ENCODE data around the gene TTC16. TPM values are rescaled to one million over a fixed set of nuclear protein-coding genes. Genes with fewer than 3 reads are reported as not detected.

The TTC16 gene
- polyA plus RNA-seq, 1 donor from 2014 or later, result 0.11 TPM

DNA sequence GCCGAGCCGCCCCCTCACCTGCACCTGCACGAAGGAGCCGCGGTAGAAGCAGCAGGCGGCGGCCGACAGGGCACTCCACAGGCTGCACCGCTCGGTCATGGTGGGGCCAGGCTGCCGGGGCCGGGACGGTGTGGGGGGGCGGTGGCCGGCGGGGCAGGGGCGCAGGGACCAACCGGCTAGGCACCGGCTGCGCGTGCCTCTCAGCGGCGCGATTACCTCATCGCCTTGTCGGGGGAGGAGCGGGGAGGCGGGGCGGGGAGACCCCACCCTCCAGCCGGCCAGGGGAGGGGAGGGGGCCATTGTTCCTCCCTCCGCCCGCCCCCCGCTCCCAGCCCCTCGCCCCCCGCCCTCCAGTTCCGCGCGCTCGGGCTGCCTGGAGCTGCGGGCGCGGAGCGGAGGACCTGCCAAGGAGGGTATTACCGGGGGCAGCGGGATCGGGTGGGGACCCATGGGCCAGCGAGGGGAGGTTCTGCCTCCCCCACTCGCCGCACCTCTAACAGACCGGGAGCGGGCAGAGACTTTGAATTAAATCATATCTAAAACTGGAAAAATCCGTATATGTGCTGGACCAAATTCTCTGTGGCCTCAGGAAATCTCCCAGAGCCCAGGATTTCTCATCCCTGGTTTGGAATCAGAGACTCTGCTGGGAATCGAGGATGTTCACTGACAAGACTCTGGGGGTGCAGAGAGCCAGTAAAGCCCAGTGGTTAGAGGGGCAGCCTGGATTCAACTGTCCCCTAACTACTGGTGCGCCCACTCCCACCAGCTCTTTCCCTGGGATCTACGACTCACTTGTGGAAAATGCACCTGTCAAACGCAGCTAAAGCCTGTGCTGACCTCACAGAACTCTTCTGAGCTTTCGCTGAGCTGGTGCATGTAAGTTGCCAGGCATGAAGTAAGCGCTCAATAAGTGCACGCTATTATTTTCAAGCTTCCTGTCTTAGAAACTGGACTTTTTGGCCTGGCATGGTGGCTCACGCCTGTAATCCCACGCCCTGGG, 39.5 kb downstream of the TTC16 start:
- H3K4me3 ChIP-seq (ENCODE audit: low read length), result peak overlapping the region; percentile 100
- H3K79me2 ChIP-seq (replicated peaks; ENCODE audit: insufficient read depth, low read length), result peaks cover 26% of the 10 kb centered on the region
- no peaks in the 10 kb centered on the region for H3K36me3 ChIP-seq (ENCODE audit: insufficient read depth, low read length)
- H3K9ac ChIP-seq (ENCODE audit: low read length), result peak overlapping the region; percentile 100
- peak overlapping the region; percentile 60 for H2AFZ ChIP-seq (ENCODE audit: low read depth, low read length)
- H3K9me2 ChIP-seq (ENCODE audit: insufficient read depth, low read length), result no peaks in the 10 kb centered on the region
- no peaks in the 10 kb centered on the region for H3K9me3 ChIP-seq (ENCODE audit: low read length)
- no peaks in the 10 kb centered on the region for H4K20me1 ChIP-seq (ENCODE audit: insufficient read depth)
- H3K27ac ChIP-seq (ENCODE audit: low read length), result peak overlapping the region; percentile 98
- no peaks in the 10 kb centered on the region for H3F3A ChIP-seq (ENCODE audit: insufficient read depth, low read length, poor library complexity, severe bottlenecking)
- peak overlapping the region; percentile 70 for H3K4me2 ChIP-seq (ENCODE audit: low read length)
- TF ChIP-seq, protein P1, sequence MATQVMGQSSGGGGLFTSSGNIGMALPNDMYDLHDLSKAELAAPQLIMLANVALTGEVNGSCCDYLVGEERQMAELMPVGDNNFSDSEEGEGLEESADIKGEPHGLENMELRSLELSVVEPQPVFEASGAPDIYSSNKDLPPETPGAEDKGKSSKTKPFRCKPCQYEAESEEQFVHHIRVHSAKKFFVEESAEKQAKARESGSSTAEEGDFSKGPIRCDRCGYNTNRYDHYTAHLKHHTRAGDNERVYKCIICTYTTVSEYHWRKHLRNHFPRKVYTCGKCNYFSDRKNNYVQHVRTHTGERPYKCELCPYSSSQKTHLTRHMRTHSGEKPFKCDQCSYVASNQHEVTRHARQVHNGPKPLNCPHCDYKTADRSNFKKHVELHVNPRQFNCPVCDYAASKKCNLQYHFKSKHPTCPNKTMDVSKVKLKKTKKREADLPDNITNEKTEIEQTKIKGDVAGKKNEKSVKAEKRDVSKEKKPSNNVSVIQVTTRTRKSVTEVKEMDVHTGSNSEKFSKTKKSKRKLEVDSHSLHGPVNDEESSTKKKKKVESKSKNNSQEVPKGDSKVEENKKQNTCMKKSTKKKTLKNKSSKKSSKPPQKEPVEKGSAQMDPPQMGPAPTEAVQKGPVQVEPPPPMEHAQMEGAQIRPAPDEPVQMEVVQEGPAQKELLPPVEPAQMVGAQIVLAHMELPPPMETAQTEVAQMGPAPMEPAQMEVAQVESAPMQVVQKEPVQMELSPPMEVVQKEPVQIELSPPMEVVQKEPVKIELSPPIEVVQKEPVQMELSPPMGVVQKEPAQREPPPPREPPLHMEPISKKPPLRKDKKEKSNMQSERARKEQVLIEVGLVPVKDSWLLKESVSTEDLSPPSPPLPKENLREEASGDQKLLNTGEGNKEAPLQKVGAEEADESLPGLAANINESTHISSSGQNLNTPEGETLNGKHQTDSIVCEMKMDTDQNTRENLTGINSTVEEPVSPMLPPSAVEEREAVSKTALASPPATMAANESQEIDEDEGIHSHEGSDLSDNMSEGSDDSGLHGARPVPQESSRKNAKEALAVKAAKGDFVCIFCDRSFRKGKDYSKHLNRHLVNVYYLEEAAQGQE (IDR thresholded peaks at IDR 0.05; ENCODE audit: borderline replicate concordance), result peak; percentile 46
- TF ChIP-seq RAD21 (conservative IDR thresholded peaks at IDR 0.05), result peak; percentile 46
- no peak for TF ChIP-seq EZH2 (IDR thresholded peaks at IDR 0.05; ENCODE audit: borderline replicate concordance, insufficient read depth, low read length, poor library complexity, severe bottlenecking)
- TF ChIP-seq SMC3 (conservative IDR thresholded peaks at IDR 0.05; ENCODE audit: poor library complexity), result no peak
- peak; percentile 85 for TF ChIP-seq TAF1 (IDR thresholded peaks at IDR 0.05; ENCODE audit: low read depth)
- TF ChIP-seq EP300 (conservative IDR thresholded peaks at IDR 0.05; ENCODE audit: poor library complexity, severe bottlenecking), result no peak
- TF ChIP-seq, protein P2, sequence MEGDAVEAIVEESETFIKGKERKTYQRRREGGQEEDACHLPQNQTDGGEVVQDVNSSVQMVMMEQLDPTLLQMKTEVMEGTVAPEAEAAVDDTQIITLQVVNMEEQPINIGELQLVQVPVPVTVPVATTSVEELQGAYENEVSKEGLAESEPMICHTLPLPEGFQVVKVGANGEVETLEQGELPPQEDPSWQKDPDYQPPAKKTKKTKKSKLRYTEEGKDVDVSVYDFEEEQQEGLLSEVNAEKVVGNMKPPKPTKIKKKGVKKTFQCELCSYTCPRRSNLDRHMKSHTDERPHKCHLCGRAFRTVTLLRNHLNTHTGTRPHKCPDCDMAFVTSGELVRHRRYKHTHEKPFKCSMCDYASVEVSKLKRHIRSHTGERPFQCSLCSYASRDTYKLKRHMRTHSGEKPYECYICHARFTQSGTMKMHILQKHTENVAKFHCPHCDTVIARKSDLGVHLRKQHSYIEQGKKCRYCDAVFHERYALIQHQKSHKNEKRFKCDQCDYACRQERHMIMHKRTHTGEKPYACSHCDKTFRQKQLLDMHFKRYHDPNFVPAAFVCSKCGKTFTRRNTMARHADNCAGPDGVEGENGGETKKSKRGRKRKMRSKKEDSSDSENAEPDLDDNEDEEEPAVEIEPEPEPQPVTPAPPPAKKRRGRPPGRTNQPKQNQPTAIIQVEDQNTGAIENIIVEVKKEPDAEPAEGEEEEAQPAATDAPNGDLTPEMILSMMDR (IDR thresholded peaks at IDR 0.05; ENCODE audit: poor library complexity, severe bottlenecking), result no peak
- peak; percentile 50 for TF ChIP-seq MXI1 (conservative IDR thresholded peaks at IDR 0.05; ENCODE audit: poor library complexity, severe bottlenecking)
- TF ChIP-seq POLR2AphosphoS5 (IDR thresholded peaks at IDR 0.05), result peak; percentile 98
- no peaks in the 10 kb centered on the region for H3K27me3 ChIP-seq (ENCODE audit: insufficient read depth, low read depth, low read length)

DNA sequence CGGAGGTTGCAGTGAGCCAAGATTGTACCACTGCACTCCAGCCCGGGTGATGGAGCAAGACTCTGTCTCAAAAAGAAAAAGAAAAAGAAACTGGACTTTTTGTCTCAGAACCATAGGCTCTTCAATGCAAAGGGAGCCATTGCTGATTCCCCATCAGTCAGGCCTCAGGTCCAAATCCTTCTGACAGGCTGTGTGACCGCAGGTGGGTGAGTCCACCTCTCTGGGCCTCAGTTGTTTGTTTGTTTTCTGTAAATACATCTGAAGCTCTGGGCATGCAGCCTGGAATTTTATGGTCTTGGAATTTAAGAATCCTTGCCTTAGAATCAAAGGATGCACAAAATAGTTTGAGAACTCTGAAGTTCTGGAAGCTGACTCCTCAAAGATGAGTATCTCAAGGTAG, 40.4 kb downstream of the TTC16 start:
- Histone ChIP-seq H4K20me1 (ENCODE audit: insufficient read depth) (no peaks in the 10 kb centered on the region), H3K9ac (ENCODE audit: low read length) (peak overlapping the region; percentile 100), H3K9me3 (ENCODE audit: low read length) (no peaks in the 10 kb centered on the region), H3K27ac (ENCODE audit: low read length) (no peak overlapping the region), H3F3A (ENCODE audit: insufficient read depth, low read length, poor library complexity, severe bottlenecking) (no peaks in the 10 kb centered on the region), H3K4me2 (ENCODE audit: low read length) (no peak overlapping the region), H3K36me3 (ENCODE audit: insufficient read depth, low read length) (no peaks in the 10 kb centered on the region), H2AFZ (ENCODE audit: low read depth, low read length) (no peak overlapping the region), H3K27me3 (ENCODE audit: insufficient read depth, low read depth, low read length) (no peaks in the 10 kb centered on the region), H3K79me2 (replicated peaks; ENCODE audit: insufficient read depth, low read length) (peaks cover 26% of the 10 kb centered on the region), H3K4me3 (ENCODE audit: low read length) (peak overlapping the region; percentile 100), H3K9me2 (ENCODE audit: insufficient read depth, low read length) (no peaks in the 10 kb centered on the region)
- TF ChIP-seq TAF1 (IDR thresholded peaks at IDR 0.05; ENCODE audit: low read depth) (no peak), RAD21 (conservative IDR thresholded peaks at IDR 0.05) (no peak), EP300 (conservative IDR thresholded peaks at IDR 0.05; ENCODE audit: poor library complexity, severe bottlenecking) (no peak), MXI1 (conservative IDR thresholded peaks at IDR 0.05; ENCODE audit: poor library complexity, severe bottlenecking) (no peak), SMC3 (conservative IDR thresholded peaks at IDR 0.05; ENCODE audit: poor library complexity) (no peak), POLR2AphosphoS5 (IDR thresholded peaks at IDR 0.05) (no peak), EZH2 (IDR thresholded peaks at IDR 0.05; ENCODE audit: borderline replicate concordance, insufficient read depth, low read length, poor library complexity, severe bottlenecking) (no peak)
- TF ChIP-seq, protein P1 (IDR thresholded peaks at IDR 0.05; ENCODE audit: borderline replicate concordance), result no peak
- TF ChIP-seq, protein P2 (IDR thresholded peaks at IDR 0.05; ENCODE audit: poor library complexity, severe bottlenecking), result no peak

Measured in neural cell (in vitro differentiated cells).